HG02759 (cell line): ENCODE measurements around the gene PHACTR1.

ENCODE experiments used
- ATAC-seq: cut with Tn5 transposase; IDR thresholded peaks from one replicate; pipeline ENCODE4 v1.9.1; 2021; ENCODE audit warnings: mild to moderate bottlenecking, moderate library complexity; ENCODE audit not compliant: unreplicated experiment

The PHACTR1 gene

GRCh38 chr6:13094781-13095425 lies 378.3 kb downstream of the PHACTR1 start:
- no peak for ATAC-seq

DNA sequence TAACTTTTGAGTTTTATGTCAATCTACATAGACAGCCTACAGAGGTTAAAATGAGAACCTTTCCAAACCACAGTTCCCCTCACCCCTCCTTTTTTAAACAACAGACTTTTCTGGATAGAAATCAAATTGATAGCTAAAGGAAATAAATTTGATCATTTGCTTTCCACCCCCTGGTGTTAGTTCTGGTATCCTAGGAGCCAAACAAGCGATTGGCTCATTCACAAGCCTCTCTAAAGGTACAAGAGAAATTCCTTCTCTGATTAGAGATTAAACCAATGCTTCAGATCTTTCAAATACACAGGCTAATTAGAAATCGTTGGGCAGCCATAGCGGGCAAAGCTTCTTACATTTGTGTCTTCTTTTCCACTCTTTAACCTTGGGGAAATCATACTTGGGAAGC lies 379.5 kb downstream of the PHACTR1 start:
- ATAC-seq, result no peak

- no peak for ATAC-seq
These were observed 380.9 kb downstream of the PHACTR1 start for GRCh38 chr6:13097454-13097853.

- no peak for ATAC-seq
These were observed 381.4 kb downstream of the PHACTR1 start for GRCh38 chr6:13098006-13098405.

- no peak for ATAC-seq
These were observed 382.4 kb downstream of the PHACTR1 start for GRCh38 chr6:13098793-13099570.

DNA sequence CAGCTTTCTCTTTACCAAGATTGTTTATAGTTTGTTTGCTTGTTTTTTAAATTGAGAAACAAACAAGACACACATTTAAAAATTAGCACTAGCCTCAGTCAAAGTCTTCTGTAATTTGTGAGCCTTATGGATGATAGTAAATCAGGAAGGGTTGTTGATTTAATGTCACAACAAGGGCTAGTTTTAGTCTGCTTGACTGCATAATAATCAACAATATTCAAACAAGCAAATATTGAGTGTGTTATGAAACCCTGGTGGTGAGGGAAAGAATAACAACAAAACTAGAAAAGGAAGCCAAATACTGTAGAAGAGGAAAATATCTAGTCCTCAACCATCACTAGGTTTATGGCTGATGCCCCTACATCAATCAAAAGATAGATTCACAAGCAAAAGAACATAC lies 383.2 kb downstream of the PHACTR1 start:
- no peak for ATAC-seq

DNA sequence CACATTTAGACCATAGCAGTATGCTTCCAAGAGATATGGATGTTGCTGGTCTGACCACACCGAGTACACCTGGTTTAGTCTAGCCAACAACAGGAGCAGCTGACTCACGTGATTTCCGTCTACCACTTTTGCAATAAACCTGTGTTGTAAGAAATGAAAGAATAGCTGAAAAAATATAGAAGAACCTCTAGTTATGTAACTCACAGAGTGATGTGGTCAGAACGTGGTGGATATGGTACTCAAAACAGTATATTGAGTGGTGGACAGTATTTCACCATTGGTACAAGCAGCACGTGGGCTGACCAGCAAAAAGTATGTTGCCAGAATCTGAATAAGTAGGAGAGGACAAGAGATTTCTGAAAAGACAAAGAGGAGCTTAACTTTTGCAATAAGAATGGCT lies 384.8 kb downstream of the PHACTR1 start:
- no peak for ATAC-seq

- no peak for ATAC-seq
These were observed 385.4 kb downstream of the PHACTR1 start for GRCh38 chr6:13101985-13102384.

- no peak for ATAC-seq
These were observed 386.6 kb downstream of the PHACTR1 start for GRCh38 chr6:13103169-13103568.

- no peak for ATAC-seq
These were observed 388.6 kb downstream of the PHACTR1 start for GRCh38 chr6:13105139-13105538.

DNA sequence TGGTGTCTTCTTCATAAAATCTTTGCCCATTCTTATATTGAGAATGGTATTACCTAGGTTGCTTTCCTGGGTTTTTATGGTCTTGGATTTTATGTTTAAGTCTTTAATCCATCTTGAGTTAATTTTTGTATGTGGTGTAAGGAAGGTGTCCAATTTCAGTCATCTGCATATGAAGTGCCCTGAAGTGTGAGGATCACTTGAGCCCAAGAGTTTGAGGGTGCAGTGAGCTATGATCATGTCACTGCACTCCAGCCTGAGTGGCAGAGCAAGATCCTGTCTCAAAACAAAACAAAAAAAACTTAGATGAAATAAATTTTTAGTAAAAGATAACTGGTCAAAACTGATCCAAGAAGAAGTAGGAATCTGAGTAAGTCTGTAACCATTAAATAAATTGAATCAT lies 396.4 kb downstream of the PHACTR1 start:
- ATAC-seq, result no peak

DNA sequence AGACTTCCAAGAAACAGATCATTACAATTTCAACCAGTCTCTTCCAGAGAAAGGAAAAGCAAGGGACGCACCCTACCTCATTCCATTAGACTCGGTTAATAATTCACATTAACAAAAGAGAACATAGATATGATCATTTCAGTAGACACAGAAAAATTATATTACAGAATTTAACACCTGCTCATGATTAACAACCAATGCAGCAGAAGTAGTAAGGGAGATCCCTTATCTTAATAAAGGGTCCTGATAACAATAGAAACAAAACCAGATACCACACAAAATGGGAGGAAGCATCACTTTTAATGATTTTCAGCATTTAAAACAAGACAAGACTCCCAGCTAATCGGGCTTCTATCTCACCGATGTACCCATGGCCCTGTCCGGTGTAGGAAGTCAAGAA lies 396.8 kb downstream of the PHACTR1 start:
- no peak for ATAC-seq

GRCh38 chr6:13113981-13114593 lies 397.5 kb downstream of the PHACTR1 start:
- no peak for ATAC-seq

DNA sequence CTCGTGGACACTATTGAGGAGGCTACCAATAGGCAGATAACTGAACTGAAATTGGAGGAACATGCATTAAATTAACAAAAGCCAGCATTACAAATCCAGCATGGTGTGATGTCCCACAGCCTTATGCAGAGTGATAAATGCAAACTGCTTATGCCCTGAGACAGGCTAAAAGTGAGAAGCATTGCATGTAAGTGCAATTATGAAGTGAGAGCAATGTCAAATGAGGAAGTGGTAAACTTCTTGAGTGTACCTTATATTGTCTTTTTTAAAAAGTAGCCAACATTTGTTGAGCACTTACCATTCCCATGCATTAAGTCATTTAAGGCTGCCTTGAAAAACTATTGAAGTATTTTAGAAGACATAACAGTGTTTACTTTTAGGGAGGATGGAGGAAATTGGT lies 399.6 kb downstream of the PHACTR1 start:
- ATAC-seq, result no peak

- no peak for ATAC-seq
These were observed 401.0 kb downstream of the PHACTR1 start for GRCh38 chr6:13117570-13117969.

GRCh38 chr6:13119549-13119948 lies 403.0 kb downstream of the PHACTR1 start:
- no peak for ATAC-seq

DNA sequence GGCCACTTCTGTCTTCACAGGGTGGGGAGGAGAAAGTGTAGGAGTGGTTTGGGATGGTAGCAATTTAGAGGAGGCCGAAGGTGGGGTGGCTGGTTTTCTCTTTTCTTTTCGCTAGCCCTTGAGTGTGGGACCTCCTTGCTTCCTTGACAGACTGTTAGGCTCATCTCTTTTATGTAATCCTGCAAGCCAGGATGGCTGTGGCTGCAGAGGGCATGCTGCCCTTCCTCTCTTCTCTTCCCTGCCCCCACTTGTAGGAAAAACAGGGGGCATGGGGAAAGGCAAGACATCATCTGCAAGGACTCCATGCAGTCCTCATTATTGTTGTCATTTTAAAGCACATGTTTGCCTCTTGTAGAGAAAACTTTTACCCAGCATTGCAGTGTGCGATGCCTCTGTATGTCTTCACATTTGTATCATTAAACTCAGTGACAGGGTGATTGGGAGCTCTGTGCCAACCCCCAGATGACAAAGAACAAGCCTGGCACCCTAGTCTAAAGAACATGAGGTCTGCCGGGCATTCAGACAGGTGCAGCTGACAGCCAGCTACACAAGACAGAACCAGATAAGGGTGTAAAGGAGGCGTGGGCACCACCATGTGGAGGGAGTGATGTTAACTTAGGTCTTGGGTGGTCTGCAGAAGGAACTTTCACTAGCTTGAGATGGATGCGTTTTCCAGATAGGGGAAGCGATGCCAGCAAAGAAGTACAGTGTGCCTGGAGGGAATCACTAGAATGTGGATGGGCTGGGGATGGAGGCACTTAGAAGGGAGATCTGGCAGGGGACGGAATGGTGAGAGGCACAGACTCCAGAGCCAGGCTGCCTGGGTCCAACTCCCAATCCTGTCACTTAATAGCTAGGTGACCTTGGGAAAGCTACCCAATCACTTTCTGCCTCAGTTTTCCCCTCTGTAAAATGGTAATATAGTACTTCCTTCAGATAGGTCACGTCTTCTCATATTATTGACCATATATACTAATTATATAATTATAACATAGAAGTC lies 404.2 kb downstream of the PHACTR1 start:
- ATAC-seq, result no peak

DNA sequence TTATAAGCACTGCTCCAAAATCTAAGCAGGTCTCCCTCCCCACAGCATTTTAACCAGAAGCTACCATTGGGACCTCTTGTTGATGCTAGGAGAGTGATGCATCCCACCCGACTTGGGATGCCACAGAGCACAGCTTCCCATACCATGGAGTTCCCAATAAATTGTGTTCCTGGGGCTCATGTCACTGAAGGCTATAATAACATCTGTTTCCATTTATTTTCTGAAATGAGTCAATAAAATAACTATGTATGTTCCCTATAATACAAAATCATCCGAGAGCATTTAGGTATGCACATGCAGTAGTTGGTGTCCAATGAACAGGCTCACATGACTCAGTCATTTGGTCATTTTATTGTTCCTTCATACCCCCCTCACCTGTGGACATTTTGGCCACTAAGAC lies 407.6 kb downstream of the PHACTR1 start:
- no peak for ATAC-seq

DNA sequence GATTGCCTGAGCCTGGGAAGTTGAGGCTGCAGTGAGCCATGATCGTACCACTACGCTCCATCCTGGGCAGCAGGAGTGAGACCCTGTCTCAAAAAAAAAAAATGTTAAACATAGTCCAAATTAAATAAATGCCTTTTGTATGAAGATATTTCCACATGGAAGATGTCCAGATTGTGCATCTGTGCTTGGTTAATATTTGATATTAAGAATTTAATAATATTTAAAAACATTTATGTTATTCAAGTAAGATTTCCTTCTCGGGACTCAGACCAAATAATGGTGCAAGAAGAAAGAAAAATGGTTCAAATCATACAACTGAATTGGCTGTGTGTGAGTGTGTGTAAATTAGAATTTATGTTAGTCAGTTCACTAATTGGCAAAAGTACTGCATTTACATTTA lies 409.3 kb downstream of the PHACTR1 start:
- no peak for ATAC-seq

- ATAC-seq, result no peak
These were observed 415.5 kb downstream of the PHACTR1 start for GRCh38 chr6:13131935-13132661.
